Naive thymus-derived CD4-positive, alpha-beta T cell (primary cell): ENCODE measurements around the gene PRKCB. TPM values are rescaled to one million over a fixed set of nuclear protein-coding genes. Genes with fewer than 3 reads are reported as not detected.
A peak's percentile ranks its signal among the peaks of the same experiment; 100 is the strongest.

Experiments used
- ATAC-seq: fragments of 150-1000 bp; cut with Tn5 transposase; 2 replicates; pipeline ENCODE4 v1.10.0; 2021; ENCODE audit warnings: mild to moderate bottlenecking, moderate library complexity
- CTCF ChIA-PET: fragments of 350-600 bp; sonication (Branson Sonifier 250); formaldehyde crosslinking; loops from one replicate; lab custom pipeline; 2021; ENCODE audit warnings: antibody characterized with exemption; lab: Charles Lee
- POLR2A ChIA-PET: fragments of 350-600 bp; sonication (Branson Sonifier 250); formaldehyde crosslinking; loops from one replicate; lab custom pipeline; 2021; ENCODE audit warnings: antibody characterized with exemption, inconsistent platforms; lab: Charles Lee
- DNase-seq, 9 donors: peaks; one replicate each; pipeline versions ENCODE4 v3.0.0 to v3.0.0-alpha.2; 2020 to 2022; ENCODE audit warnings: mixed read lengths in 1 of 9
- H3K27ac ChIP-seq: one replicate; pipeline ENCODE4 v1.7.0; 2013; ENCODE audit warnings: mild to moderate bottlenecking, low read depth, low read length, moderate library complexity
- H3K27me3 ChIP-seq, 2 donors: one replicate each; pipeline ENCODE4 v1.7.0; 2013; ENCODE audit warnings: low read length in 2 of 2, mild to moderate bottlenecking in 2 of 2, moderate library complexity in 2 of 2; ENCODE audit not compliant: control insufficient read depth in 2 of 2, insufficient read depth in 2 of 2
- H3K36me3 ChIP-seq, 3 experiments: 1 replicate in 2 of 3; 2 replicates in 1 of 3; pipeline ENCODE4 v1.7.0; 2013; ENCODE audit warnings: low read length in 3 of 3, mild to moderate bottlenecking in 3 of 3, moderate library complexity in 1 of 3; ENCODE audit not compliant: insufficient read depth in 3 of 3, control insufficient read depth in 2 of 3
- H3K4me1 ChIP-seq, 2 donors: one replicate each; pipeline ENCODE4 v1.7.0; 2013; ENCODE audit warnings: low read length in 2 of 2, mild to moderate bottlenecking in 2 of 2, moderate library complexity in 1 of 2; ENCODE audit not compliant: control insufficient read depth in 2 of 2, insufficient read depth in 2 of 2
- H3K4me3 ChIP-seq: 2 replicates; pipeline ENCODE4 v1.7.0; 2013; ENCODE audit warnings: mild to moderate bottlenecking, low read length
- H3K9me3 ChIP-seq, 3 experiments: 1 replicate in 2 of 3; 2 replicates in 1 of 3; pipeline ENCODE4 v1.7.0; 2013; ENCODE audit warnings: low read length in 3 of 3; ENCODE audit not compliant: control insufficient read depth in 2 of 3
- H3K27ac Mint-ChIP-seq, 9 donors: one replicate each; pipeline ENCODE4 v1.8.0; 2020 to 2022; ENCODE audit warnings: mixed read lengths in 9 of 9, mild to moderate bottlenecking in 8 of 9, moderate library complexity in 5 of 9, inconsistent platforms in 2 of 9
- H3K27me3 Mint-ChIP-seq, 5 donors: one replicate each; pipeline ENCODE4 v1.8.0; 2021 to 2022; ENCODE audit warnings: mixed read lengths in 5 of 5, mild to moderate bottlenecking in 1 of 5
- H3K36me3 Mint-ChIP-seq, 5 donors: one replicate each; pipeline ENCODE4 v1.8.0; 2020 to 2022; ENCODE audit warnings: mixed read lengths in 5 of 5, mild to moderate bottlenecking in 3 of 5, inconsistent platforms in 1 of 5
- H3K4me1 Mint-ChIP-seq, 7 donors: one replicate each; pipeline ENCODE4 v1.8.0; 2020 to 2022; ENCODE audit warnings: mixed read lengths in 7 of 7, mild to moderate bottlenecking in 3 of 7, inconsistent platforms in 1 of 7
- H3K4me3 Mint-ChIP-seq, 10 donors: one replicate each; pipeline ENCODE4 v1.8.0; 2020 to 2022; ENCODE audit warnings: mild to moderate bottlenecking in 10 of 10, mixed read lengths in 10 of 10, moderate library complexity in 6 of 10, inconsistent platforms in 2 of 10
- H3K9me3 Mint-ChIP-seq, 11 donors: one replicate each; pipeline ENCODE4 v1.8.0; 2020 to 2022; ENCODE audit warnings: mixed read lengths in 11 of 11, mild to moderate bottlenecking in 4 of 11, inconsistent platforms in 1 of 11, moderate library complexity in 1 of 11
- intact Hi-C, 2 donors: fragments of 100-400 bp; cut with micrococcal nuclease; formaldehyde crosslinking; loops; one replicate each; pipeline ENCODE4 v1.15.1; 2023
- polyA plus RNA-seq, 2 donors: library from polyadenylated mRNA; unstranded; fragments of 300-500 nt; fragmentation: Illumina TruSeq; gene quantifications; one replicate each; pipeline ENCODE4 v1.2.3, GENCODE V29; 2021
- total RNA-seq, 6 experiments: library from RNA in 5 of 6; stranded (reverse) in 5 of 6; gene quantifications; 1 replicate in 5 of 6; 2 replicates in 1 of 6; pipeline ENCODE4 v1.2.3 and lab custom pipeline; 2021 to 2026

PRKCB gene
- total and polyA plus RNA-seq, 7 experiments from 2014 or later: 32.4 to 180 (median 72.9) TPM

GRCh38 chr16:23830276-23830675 is 5.5 kb upstream of the PRKCB start:
- Histone ChIP-seq H3K27ac (no peak overlapping the region), H3K4me1 (peaks cover 28 to 36% of the 10 kb centered on the region in 2 donors), H3K36me3 (no peaks in the 10 kb centered on the region), H3K9me3 (no peaks in the 10 kb centered on the region), H3K27me3 (no peaks in the 10 kb centered on the region), H3K4me3 (no peak overlapping the region)
- ATAC-seq: no peak
- H3K9me3 Mint-ChIP-seq: peaks cover 0 to 16% (median 7%) of the 10 kb centered on the region in 11 donors
- DNase-seq: no peak
- CTCF ChIA-PET: interaction anchor here (0.6 to 1.3 kb wide), 2 partner anchors 27 to 31 kb away, joined by 3 to 6 read pairs; no protein-coding TSS in a partner anchor
- peaks cover 40 to 55% (median 49%) of the 10 kb centered on the region in 7 donors for H3K4me1 Mint-ChIP-seq
- POLR2A ChIA-PET: no interaction called here
- peaks cover 0 to 3% (median 0%) of the 10 kb centered on the region in 5 donors for H3K27me3 Mint-ChIP-seq
- H3K4me3 Mint-ChIP-seq: no peak overlapping the region
- H3K36me3 Mint-ChIP-seq: peaks cover 0 to 19% (median 0%) of the 10 kb centered on the region in 5 donors
- intact Hi-C loops: no loop called here
- no peak overlapping the region for H3K27ac Mint-ChIP-seq

- H3K27me3 Mint-ChIP-seq: peaks cover 0 to 3% (median 0%) of the 10 kb centered on the region in 5 donors
- H3K4me3 Mint-ChIP-seq: no peak overlapping the region
- ChIA-PET CTCF (interaction anchor here (1.1 to 3.4 kb wide), 3 partner anchors 26 to 177 kb away, joined by 6 to 18 read pairs (median 7); no protein-coding TSS in a partner anchor), POLR2A (interaction anchor here (1.2 to 1.7 kb wide), 4 partner anchors 8 to 177 kb away, joined by 3 to 5 read pairs (median 4); no protein-coding TSS in a partner anchor)
- H3K4me3 ChIP-seq: no peak overlapping the region
- peaks cover 0 to 16% (median 7%) of the 10 kb centered on the region in 11 donors for H3K9me3 Mint-ChIP-seq
- intact Hi-C loops: no loop called here
- H3K36me3 ChIP-seq: no peaks in the 10 kb centered on the region
- H3K9me3 ChIP-seq: no peaks in the 10 kb centered on the region
- no peaks in the 10 kb centered on the region for H3K27me3 ChIP-seq
- ATAC-seq (no peak), DNase-seq (no peak)
- peaks cover 8 to 24% of the 10 kb centered on the region in 2 donors for H3K4me1 ChIP-seq
- no peak overlapping the region for H3K27ac ChIP-seq
- peak overlapping the region in 1 of 9 donors; percentile 3 for H3K27ac Mint-ChIP-seq
- H3K4me1 Mint-ChIP-seq: peaks cover 35 to 47% (median 42%) of the 10 kb centered on the region in 7 donors
- H3K36me3 Mint-ChIP-seq: peaks cover 0 to 17% (median 0%) of the 10 kb centered on the region in 5 donors
Measured at GRCh38 chr16:23832882-23833281, 2.9 kb upstream of the PRKCB start.

- DNase-seq (no peak), ATAC-seq (no peak)
- H3K27ac ChIP-seq: no peak overlapping the region
- peak overlapping the region in 1 of 10 donors; percentile 89 for H3K4me3 Mint-ChIP-seq
- no peaks in the 10 kb centered on the region for H3K27me3 ChIP-seq
- H3K4me1 ChIP-seq: peaks cover 8 to 27% of the 10 kb centered on the region in 2 donors
- H3K4me3 ChIP-seq: no peak overlapping the region
- POLR2A ChIA-PET: interaction anchor here (0.8 to 1.7 kb wide), 7 partner anchors 9 to 176 kb away, joined by 3 to 5 read pairs (median 4); no protein-coding TSS in a partner anchor
- H3K36me3 ChIP-seq: no peaks in the 10 kb centered on the region
- intact Hi-C loops: no loop called here
- H3K36me3 Mint-ChIP-seq: peaks cover 0 to 16% (median 0%) of the 10 kb centered on the region in 5 donors
- no peaks in the 10 kb centered on the region for H3K9me3 ChIP-seq
- H3K9me3 Mint-ChIP-seq: peaks cover 0 to 16% (median 7%) of the 10 kb centered on the region in 11 donors
- H3K27ac Mint-ChIP-seq: no peak overlapping the region
- CTCF ChIA-PET: interaction anchor here (1.0 to 3.4 kb wide), 4 partner anchors 27 to 202 kb away, joined by 5 to 18 read pairs (median 6); no protein-coding TSS in a partner anchor
- H3K27me3 Mint-ChIP-seq: peaks cover 0 to 3% (median 0%) of the 10 kb centered on the region in 5 donors
- peaks cover 37 to 49% (median 44%) of the 10 kb centered on the region in 7 donors for H3K4me1 Mint-ChIP-seq
Measured at GRCh38 chr16:23833504-23833903, 2.3 kb upstream of the PRKCB start.

- Histone ChIP-seq H3K4me3 (no peak overlapping the region), H3K4me1 (peaks cover 14 to 27% of the 10 kb centered on the region in 2 donors), H3K27ac (no peak overlapping the region), H3K27me3 (no peaks in the 10 kb centered on the region), H3K9me3 (no peaks in the 10 kb centered on the region), H3K36me3 (no peaks in the 10 kb centered on the region)
- ChIA-PET POLR2A (interaction anchor here (0.8 to 1.7 kb wide), 6 partner anchors 8 to 176 kb away, joined by 3 to 5 read pairs (median 4); no protein-coding TSS in a partner anchor), CTCF (interaction anchor here (1.0 to 3.4 kb wide), 4 partner anchors 27 to 202 kb away, joined by 5 to 18 read pairs (median 6); no protein-coding TSS in a partner anchor)
- Mint-ChIP-seq H3K4me3 (peak overlapping the region; percentile 1 to 98 (median 88)), H3K9me3 (peaks cover 0 to 16% (median 7%) of the 10 kb centered on the region in 11 donors), H3K27ac (peak overlapping the region in 6 of 9 donors; percentile 10 to 87 (median 58)), H3K4me1 (peaks cover 40 to 51% (median 47%) of the 10 kb centered on the region in 7 donors), H3K27me3 (peaks cover 0 to 3% (median 0%) of the 10 kb centered on the region in 5 donors), H3K36me3 (peaks cover 0 to 18% (median 4%) of the 10 kb centered on the region in 5 donors)
- intact Hi-C loops: loop anchor here in 1 of 2 donors (2.0 kb wide), 1 partner anchor 31 kb away; no protein-coding TSS in a partner anchor
- DNase-seq: peak in 4 of 9 donors; percentile 19 to 34 (median 32)
- no peak for ATAC-seq
Measured at GRCh38 chr16:23833960-23834685, 1.7 kb upstream of the PRKCB start.

GRCh38 chr16:23836078-23836403 is 258 bp downstream of the PRKCB start:
- ChIA-PET CTCF (interaction anchor here (0.7 to 3.4 kb wide), 4 partner anchors 24 to 174 kb away, joined by 3 to 18 read pairs (median 4); no protein-coding TSS in a partner anchor), POLR2A (interaction anchor here (1.0 kb wide), 2 partner anchors 9 to 111 kb away, joined by 3 to 4 read pairs; no protein-coding TSS in a partner anchor)
- peak overlapping the region; percentile 55 for H3K4me3 ChIP-seq
- no peaks in the 10 kb centered on the region for H3K27me3 ChIP-seq
- Mint-ChIP-seq H3K36me3 (peaks cover under 1 to 21% (median 7%) of the 10 kb centered on the region in 5 donors), H3K9me3 (peaks cover 0 to 3% (median 0%) of the 10 kb centered on the region in 11 donors), H3K4me3 (peak overlapping the region; percentile 58 to 99 (median 92)), H3K4me1 (peaks cover 53 to 70% (median 64%) of the 10 kb centered on the region in 7 donors), H3K27ac (no peak overlapping the region), H3K27me3 (peaks cover 0 to under 1% (median 0%) of the 10 kb centered on the region in 5 donors)
- peaks cover 28 to 37% of the 10 kb centered on the region in 2 donors for H3K4me1 ChIP-seq
- DNase-seq: peak in 1 of 9 donors; percentile 19
- H3K36me3 ChIP-seq: no peaks in the 10 kb centered on the region
- peak; percentile 52 for ATAC-seq
- H3K27ac ChIP-seq: peak overlapping the region; percentile 65
- no peaks in the 10 kb centered on the region for H3K9me3 ChIP-seq
- intact Hi-C loops: loop anchor here (1.0 to 5.0 kb wide), 3 partner anchors 27 to 179 kb away; no protein-coding TSS in a partner anchor
